ENCODE measurements around the gene MOB3B.

DNA sequence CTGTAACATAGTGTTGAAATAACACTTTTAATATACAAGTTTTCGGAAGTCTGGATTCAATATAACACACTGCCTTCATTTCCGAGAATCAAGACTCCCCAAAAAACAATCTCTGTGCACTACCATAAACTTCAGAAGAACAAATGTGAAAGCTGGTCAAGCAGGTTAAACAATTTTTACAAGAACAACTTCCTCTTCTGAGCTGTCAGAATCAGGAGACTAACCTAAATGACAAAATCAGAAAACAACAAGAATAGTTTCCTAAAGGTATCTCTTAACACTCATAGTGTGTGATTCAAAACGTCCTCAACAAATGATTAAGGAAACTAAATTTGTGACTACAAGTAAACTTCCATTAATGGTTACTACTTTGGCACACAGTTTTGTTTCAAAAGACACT is 32.1 kb upstream of the MOB3B start:
- TF ChIP-seq POLR2A (IDR thresholded peaks at IDR 0.05), result no peak
- TF ChIP-seq POLR2AphosphoS5 (IDR thresholded peaks at IDR 0.05), result peak; percentile 82
- TF ChIP-seq, protein P1, sequence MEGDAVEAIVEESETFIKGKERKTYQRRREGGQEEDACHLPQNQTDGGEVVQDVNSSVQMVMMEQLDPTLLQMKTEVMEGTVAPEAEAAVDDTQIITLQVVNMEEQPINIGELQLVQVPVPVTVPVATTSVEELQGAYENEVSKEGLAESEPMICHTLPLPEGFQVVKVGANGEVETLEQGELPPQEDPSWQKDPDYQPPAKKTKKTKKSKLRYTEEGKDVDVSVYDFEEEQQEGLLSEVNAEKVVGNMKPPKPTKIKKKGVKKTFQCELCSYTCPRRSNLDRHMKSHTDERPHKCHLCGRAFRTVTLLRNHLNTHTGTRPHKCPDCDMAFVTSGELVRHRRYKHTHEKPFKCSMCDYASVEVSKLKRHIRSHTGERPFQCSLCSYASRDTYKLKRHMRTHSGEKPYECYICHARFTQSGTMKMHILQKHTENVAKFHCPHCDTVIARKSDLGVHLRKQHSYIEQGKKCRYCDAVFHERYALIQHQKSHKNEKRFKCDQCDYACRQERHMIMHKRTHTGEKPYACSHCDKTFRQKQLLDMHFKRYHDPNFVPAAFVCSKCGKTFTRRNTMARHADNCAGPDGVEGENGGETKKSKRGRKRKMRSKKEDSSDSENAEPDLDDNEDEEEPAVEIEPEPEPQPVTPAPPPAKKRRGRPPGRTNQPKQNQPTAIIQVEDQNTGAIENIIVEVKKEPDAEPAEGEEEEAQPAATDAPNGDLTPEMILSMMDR (IDR thresholded peaks at IDR 0.05), result no peak
